Natural killer cell (primary cell): ENCODE measurements around the gene S100A7A. TPM values are rescaled to one million over a fixed set of nuclear protein-coding genes. Genes with fewer than 3 reads are reported as not detected.
"Not testable (repeated sequence)": the region's sequence is repeated elsewhere in the genome, so short reads cannot be mapped to it uniquely, and the experiment has no call there.

ENCODE experiments used
- ATAC-seq, 3 donors: fragments of 150-1000 bp in 2 of 3; fragments of 200-7000 bp in 1 of 3; cut with Tn5 transposase; 1 replicate in 1 of 3; 2 replicates in 2 of 3; pipeline ENCODE4 v1.10.0; 2021; ENCODE audit warnings: mild to moderate bottlenecking in 2 of 3, moderate library complexity in 2 of 3
- DNase-seq, 2 donors: peaks; one replicate each; pipeline versions ENCODE4 v3.0.0 to v3.0.0-alpha.2; 2013 to 2021; ENCODE audit warnings: mixed read lengths in 1 of 2
- H3K27ac ChIP-seq: one replicate; pipeline ENCODE4 v1.5.1; 2013; ENCODE audit warnings: mild to moderate bottlenecking, low read length
- H3K27me3 ChIP-seq: one replicate; pipeline ENCODE4 v1.6.1; 2013; ENCODE audit warnings: low read length; ENCODE audit not compliant: control insufficient read depth, insufficient read depth
- H3K36me3 ChIP-seq: one replicate; pipeline ENCODE4 v1.6.1; 2013; ENCODE audit warnings: low read length; ENCODE audit not compliant: control insufficient read depth, insufficient read depth
- H3K4me1 ChIP-seq: one replicate; pipeline ENCODE4 v1.6.1; 2013; ENCODE audit warnings: low read length; ENCODE audit not compliant: control insufficient read depth, insufficient read depth
- H3K4me3 ChIP-seq: one replicate; pipeline ENCODE4 v1.5.1; 2013; ENCODE audit warnings: low read length
- H3K9me3 ChIP-seq: one replicate; pipeline ENCODE4 v1.6.1; 2013; ENCODE audit warnings: low read length; ENCODE audit not compliant: control insufficient read depth, insufficient read depth
- H3K27ac Mint-ChIP-seq, 2 donors: one replicate each; pipeline ENCODE4 v1.8.0; 2022; ENCODE audit warnings: mild to moderate bottlenecking in 2 of 2, mixed read lengths in 2 of 2, moderate library complexity in 1 of 2
- H3K27me3 Mint-ChIP-seq, 2 donors: one replicate each; pipeline ENCODE4 v1.8.0; 2022; ENCODE audit warnings: low read depth in 2 of 2, mixed read lengths in 2 of 2
- H3K36me3 Mint-ChIP-seq: one replicate; pipeline ENCODE4 v1.8.0; 2022; ENCODE audit warnings: mixed read lengths
- H3K4me1 Mint-ChIP-seq, 2 donors: one replicate each; pipeline ENCODE4 v1.8.0; 2022; ENCODE audit warnings: mixed read lengths in 2 of 2
- H3K4me3 Mint-ChIP-seq: one replicate; pipeline ENCODE4 v1.8.0; 2022; ENCODE audit warnings: mild to moderate bottlenecking, moderate library complexity, mixed read lengths
- H3K9me3 Mint-ChIP-seq, 2 donors: one replicate each; pipeline ENCODE4 v1.8.0; 2022; ENCODE audit warnings: mixed read lengths in 2 of 2
- CTCF ChIP-seq: fragments of 200-600 bp; IDR thresholded peaks from one replicate; pipeline ENCODE4 v1.8.0; 2022; ENCODE audit warnings: antibody characterized with exemption
- WGBS: methylation state at CpG from one replicate; pipeline ENCODE4 v1.1.7; 2013; ENCODE audit warnings: missing lambda C conversion rate; ENCODE audit not compliant: insufficient coverage; 5-methylcytosine and 5-hydroxymethylcytosine counted together
- intact Hi-C: fragments of 100-400 bp; cut with micrococcal nuclease; formaldehyde crosslinking; loops from one replicate; pipeline ENCODE4 v1.14.2; 2022
- total RNA-seq, 4 donors: library from RNA; stranded (reverse); fragments of 120-200 nt in 1 of 4; gene quantifications; one replicate each; pipeline versions ENCODE4 v1.2.3 to v1.2.4, GENCODE V29; 2013 to 2022

Gene S100A7A
- total RNA-seq, 3 donors from 2014 or later (not counting 1 experiment from before 2014, with no cell fraction given), result not detected

GRCh38 chr1:153444078-153444477 is 27.8 kb downstream of the S100A7A start:
- ATAC-seq, result no peak
- H3K27me3 Mint-ChIP-seq, result peaks cover 11 to 44% of the 10 kb centered on the region in 2 donors
- WGBS, result 74% methylated on average over 5 of the region's 5 CpGs

GRCh38 chr1:153447498-153448170 is 31.3 kb downstream of the S100A7A start:
- Histone ChIP-seq H3K9me3 (no peaks in the 10 kb centered on the region), H3K27me3 (peaks cover 5% of the 10 kb centered on the region), H3K4me1 (no peaks in the 10 kb centered on the region), H3K4me3 (no peak overlapping the region), H3K36me3 (no peaks in the 10 kb centered on the region), H3K27ac (no peak overlapping the region)
- Mint-ChIP-seq H3K36me3 (no peaks in the 10 kb centered on the region), H3K27ac (no peak overlapping the region), H3K9me3 (no peaks in the 10 kb centered on the region), H3K4me3 (no peak overlapping the region), H3K27me3 (peaks cover 9 to 44% of the 10 kb centered on the region in 2 donors), H3K4me1 (no peaks in the 10 kb centered on the region)
- WGBS, result no CpG with 5 or more reads among the region's 1 CpG
- TF ChIP-seq CTCF, result no peak
- DNase-seq (no peak), ATAC-seq (no peak)
- intact Hi-C loops, result no loop called here

More at GRCh38 chr1:153444078-153444477, 27.8 kb downstream of the S100A7A start:
- Mint-ChIP-seq H3K4me3 (no peak overlapping the region), H3K9me3 (no peaks in the 10 kb centered on the region), H3K36me3 (no peaks in the 10 kb centered on the region), H3K4me1 (no peaks in the 10 kb centered on the region), H3K27ac (no peak overlapping the region)
- intact Hi-C loops, result no loop called here
- H3K9me3 ChIP-seq, result no peaks in the 10 kb centered on the region
- H3K4me1 ChIP-seq, result no peaks in the 10 kb centered on the region
- DNase-seq, result no peak
- TF ChIP-seq CTCF, result no peak
- no peak overlapping the region for H3K27ac ChIP-seq
- H3K4me3 ChIP-seq, result no peak overlapping the region
- peaks cover 2% of the 10 kb centered on the region for H3K27me3 ChIP-seq
- H3K36me3 ChIP-seq, result no peaks in the 10 kb centered on the region

GRCh38 chr1:153448851-153449250 is 32.5 kb downstream of the S100A7A start:
- H3K4me1 Mint-ChIP-seq, H3K4me3 Mint-ChIP-seq, H3K27ac ChIP-seq, H3K36me3 Mint-ChIP-seq, H3K36me3 ChIP-seq, DNase-seq, intact Hi-C loops, H3K27me3 ChIP-seq, H3K9me3 Mint-ChIP-seq, H3K4me1 ChIP-seq, H3K4me3 ChIP-seq, H3K9me3 ChIP-seq, ATAC-seq, H3K27ac Mint-ChIP-seq: not testable (repeated sequence)
- WGBS, result 100% methylated on average over 2 of the region's 4 CpGs
- H3K27me3 Mint-ChIP-seq, result peaks cover 9 to 41% of the 10 kb centered on the region in 2 donors

- no peak overlapping the region for H3K4me3 Mint-ChIP-seq
- ATAC-seq (no peak), DNase-seq (no peak)
- no peaks in the 10 kb centered on the region for H3K9me3 Mint-ChIP-seq
- intact Hi-C loops, result no loop called here
- H3K36me3 Mint-ChIP-seq, result no peaks in the 10 kb centered on the region
- no peaks in the 10 kb centered on the region for H3K4me1 Mint-ChIP-seq
- Histone ChIP-seq H3K27ac (no peak overlapping the region), H3K4me3 (no peak overlapping the region), H3K4me1 (no peaks in the 10 kb centered on the region), H3K27me3 (peaks cover 2% of the 10 kb centered on the region), H3K36me3 (no peaks in the 10 kb centered on the region), H3K9me3 (no peaks in the 10 kb centered on the region)
- no peak for TF ChIP-seq CTCF
- peaks cover 16 to 19% of the 10 kb centered on the region in 2 donors for H3K27me3 Mint-ChIP-seq
- 79% methylated on average over 1 of the region's 1 CpG for WGBS
- no peak overlapping the region for H3K27ac Mint-ChIP-seq
These were observed 40.1 kb downstream of the S100A7A start for GRCh38 chr1:153456396-153456795.
